Measurements from ENCODE around the gene MTHFD2L. TPM values are rescaled to one million over a fixed set of nuclear protein-coding genes. Genes with fewer than 3 reads are reported as not detected.

Gene MTHFD2L
- total RNA-seq, 1 donor from 2014 or later = 12.4 TPM

DNA sequence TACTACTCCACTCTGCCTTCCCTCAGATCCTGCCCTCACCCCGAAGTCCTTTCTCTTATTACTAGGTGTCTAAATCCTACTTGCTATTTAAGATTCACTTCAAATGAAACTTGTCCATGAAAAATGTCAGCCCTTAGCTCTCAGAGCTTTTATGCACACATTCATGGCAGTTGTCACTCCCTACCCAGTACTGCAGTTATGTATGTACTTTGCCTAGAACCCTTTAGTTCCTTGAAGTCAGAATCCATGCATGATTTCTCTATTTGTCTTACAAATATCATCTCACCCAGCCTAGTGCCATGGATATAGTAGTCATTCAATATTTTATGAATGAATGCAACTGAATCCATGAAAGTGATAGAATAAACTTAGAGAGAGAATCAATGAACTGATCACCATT lies 147.1 kb downstream of the MTHFD2L start:
- Histone ChIP-seq H3K4me3 (ENCODE audit: insufficient read depth, low read depth, low read length) (no peak overlapping the region), H3K27me3 (ENCODE audit: insufficient read depth, low read length) (no peaks in the 10 kb centered on the region), H3K27ac (ENCODE audit: low read depth, low read length) (no peak overlapping the region), H4K20me1 (ENCODE audit: insufficient read depth, low read length) (no peaks in the 10 kb centered on the region), H3K9me3 (ENCODE audit: insufficient read depth, low read depth, low read length) (no peaks in the 10 kb centered on the region), H3K4me2 (ENCODE audit: low read length) (no peak overlapping the region), H3K4me1 (ENCODE audit: insufficient read depth, low read length) (no peaks in the 10 kb centered on the region), H3K36me3 (ENCODE audit: insufficient read depth, low read length) (no peaks in the 10 kb centered on the region), H3K9ac (ENCODE audit: low read length) (no peak overlapping the region), H2AFZ (ENCODE audit: low read depth, low read length) (no peak overlapping the region), H3K79me2 (ENCODE audit: insufficient read depth, low read length) (no peaks in the 10 kb centered on the region)
- no peaks in the 10 kb centered on the region for H3K36me3 Mint-ChIP-seq (ENCODE audit: low read depth, unreplicated experiment)
- FAIRE-seq (no peak), DNase-seq (ENCODE audit: low read depth) (no peak)
- H3K9me3 Mint-ChIP-seq (ENCODE audit: unreplicated experiment) = no peaks in the 10 kb centered on the region
- no peak overlapping the region for H3K4me3 Mint-ChIP-seq (ENCODE audit: unreplicated experiment)
- no peaks in the 10 kb centered on the region for H3K27me3 Mint-ChIP-seq (ENCODE audit: low read depth, unreplicated experiment)
- peaks cover 7% of the 10 kb centered on the region for H3K4me1 Mint-ChIP-seq (ENCODE audit: low read depth, unreplicated experiment)
- no peak overlapping the region for H3K27ac Mint-ChIP-seq (ENCODE audit: unreplicated experiment)
- TF ChIP-seq, protein P1, sequence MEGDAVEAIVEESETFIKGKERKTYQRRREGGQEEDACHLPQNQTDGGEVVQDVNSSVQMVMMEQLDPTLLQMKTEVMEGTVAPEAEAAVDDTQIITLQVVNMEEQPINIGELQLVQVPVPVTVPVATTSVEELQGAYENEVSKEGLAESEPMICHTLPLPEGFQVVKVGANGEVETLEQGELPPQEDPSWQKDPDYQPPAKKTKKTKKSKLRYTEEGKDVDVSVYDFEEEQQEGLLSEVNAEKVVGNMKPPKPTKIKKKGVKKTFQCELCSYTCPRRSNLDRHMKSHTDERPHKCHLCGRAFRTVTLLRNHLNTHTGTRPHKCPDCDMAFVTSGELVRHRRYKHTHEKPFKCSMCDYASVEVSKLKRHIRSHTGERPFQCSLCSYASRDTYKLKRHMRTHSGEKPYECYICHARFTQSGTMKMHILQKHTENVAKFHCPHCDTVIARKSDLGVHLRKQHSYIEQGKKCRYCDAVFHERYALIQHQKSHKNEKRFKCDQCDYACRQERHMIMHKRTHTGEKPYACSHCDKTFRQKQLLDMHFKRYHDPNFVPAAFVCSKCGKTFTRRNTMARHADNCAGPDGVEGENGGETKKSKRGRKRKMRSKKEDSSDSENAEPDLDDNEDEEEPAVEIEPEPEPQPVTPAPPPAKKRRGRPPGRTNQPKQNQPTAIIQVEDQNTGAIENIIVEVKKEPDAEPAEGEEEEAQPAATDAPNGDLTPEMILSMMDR (IDR thresholded peaks at IDR 0.05; ENCODE audit: insufficient read depth, low read depth, low read length) = no peak
- no peak for TF ChIP-seq EZH2 (IDR thresholded peaks at IDR 0.05; ENCODE audit: insufficient read depth, low read length)

DNA sequence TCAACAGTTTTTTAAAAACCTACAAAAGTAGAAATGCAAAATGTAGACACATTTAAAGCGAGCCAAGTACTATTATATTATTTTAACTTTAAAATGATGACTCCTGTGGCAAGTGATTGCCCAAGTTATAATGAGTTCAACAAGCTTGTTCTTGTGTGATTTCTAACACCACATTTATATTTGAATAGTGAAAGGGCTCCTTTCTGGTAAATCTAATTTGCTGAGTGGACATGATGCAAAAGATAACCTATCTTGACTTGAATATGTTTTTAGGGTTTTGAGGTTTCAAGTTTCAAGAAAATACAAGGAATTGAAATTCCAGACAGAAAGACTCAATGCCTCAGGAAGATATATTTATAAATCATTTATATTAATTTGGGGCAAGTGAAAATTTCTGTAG lies 149.3 kb downstream of the MTHFD2L start:
- Histone ChIP-seq H3K4me2 (ENCODE audit: low read length) (no peak overlapping the region), H4K20me1 (ENCODE audit: insufficient read depth, low read length) (no peaks in the 10 kb centered on the region), H2AFZ (ENCODE audit: low read depth, low read length) (no peak overlapping the region), H3K79me2 (ENCODE audit: insufficient read depth, low read length) (no peaks in the 10 kb centered on the region), H3K36me3 (ENCODE audit: insufficient read depth, low read length) (no peaks in the 10 kb centered on the region), H3K4me3 (ENCODE audit: insufficient read depth, low read depth, low read length) (no peak overlapping the region), H3K9ac (ENCODE audit: low read length) (no peak overlapping the region), H3K27me3 (ENCODE audit: insufficient read depth, low read length) (no peaks in the 10 kb centered on the region), H3K27ac (ENCODE audit: low read depth, low read length) (no peak overlapping the region), H3K4me1 (ENCODE audit: insufficient read depth, low read length) (no peaks in the 10 kb centered on the region), H3K9me3 (ENCODE audit: insufficient read depth, low read depth, low read length) (no peaks in the 10 kb centered on the region)
- TF ChIP-seq EZH2 (IDR thresholded peaks at IDR 0.05; ENCODE audit: insufficient read depth, low read length) = no peak
- TF ChIP-seq, protein P1 (IDR thresholded peaks at IDR 0.05; ENCODE audit: insufficient read depth, low read depth, low read length) = no peak
- H3K27ac Mint-ChIP-seq (ENCODE audit: unreplicated experiment) = peak overlapping the region; percentile 58
- H3K4me3 Mint-ChIP-seq (ENCODE audit: unreplicated experiment) = no peak overlapping the region
- no peaks in the 10 kb centered on the region for H3K27me3 Mint-ChIP-seq (ENCODE audit: low read depth, unreplicated experiment)
- no peaks in the 10 kb centered on the region for H3K9me3 Mint-ChIP-seq (ENCODE audit: unreplicated experiment)
- H3K4me1 Mint-ChIP-seq (ENCODE audit: low read depth, unreplicated experiment) = peaks cover 9% of the 10 kb centered on the region
- H3K36me3 Mint-ChIP-seq (ENCODE audit: low read depth, unreplicated experiment) = no peaks in the 10 kb centered on the region
- DNase-seq (ENCODE audit: low read depth) (no peak), FAIRE-seq (no peak)

DNA sequence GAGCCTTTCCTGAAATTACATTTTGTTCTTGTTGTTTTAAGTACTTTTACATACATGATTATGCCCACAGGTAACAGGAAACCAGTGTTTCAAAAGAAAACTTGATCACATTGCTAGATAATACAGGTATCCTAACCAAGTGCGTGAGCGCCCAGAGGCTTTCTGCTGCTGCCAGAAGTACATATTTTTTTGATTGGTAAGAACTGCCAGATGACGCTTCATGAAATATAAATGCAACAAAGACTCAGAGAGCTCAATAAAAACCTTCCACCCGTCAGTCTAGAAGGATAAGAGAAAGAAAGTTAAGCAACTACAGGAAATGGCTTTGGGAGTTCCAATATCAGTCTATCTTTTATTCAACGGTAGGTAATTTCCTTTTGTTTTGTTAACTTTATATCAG lies 150.3 kb downstream of the MTHFD2L start, which contains the start of gene EPGN:
TSS of gene EPGN (plus strand) at position 256 of the 400 bp plus-strand sequence. CDS start at position 320, 64 bp downstream.
- no peaks in the 10 kb centered on the region for H3K36me3 ChIP-seq (ENCODE audit: insufficient read depth, low read length)
- no peak within 1 kb of the TSS for H2AFZ ChIP-seq (ENCODE audit: low read depth, low read length)
- no peak within 1 kb of the TSS for H3K4me3 ChIP-seq (ENCODE audit: insufficient read depth, low read depth, low read length)
- H4K20me1 ChIP-seq (ENCODE audit: insufficient read depth, low read length) = no peaks in the 10 kb centered on the region
- no peak within 1 kb of the TSS for H3K27ac ChIP-seq (ENCODE audit: low read depth, low read length)
- Mint-ChIP-seq H3K9me3 (ENCODE audit: unreplicated experiment) (no peaks in the 10 kb centered on the region), H3K36me3 (ENCODE audit: low read depth, unreplicated experiment) (no peaks in the 10 kb centered on the region), H3K27ac (ENCODE audit: unreplicated experiment) (no peak within 1 kb of the TSS), H3K4me3 (ENCODE audit: unreplicated experiment) (no peak within 1 kb of the TSS), H3K4me1 (ENCODE audit: low read depth, unreplicated experiment) (peaks cover 9% of the 10 kb centered on the region), H3K27me3 (ENCODE audit: low read depth, unreplicated experiment) (no peaks in the 10 kb centered on the region)
- no peaks in the 10 kb centered on the region for H3K79me2 ChIP-seq (ENCODE audit: insufficient read depth, low read length)
- no peaks in the 10 kb centered on the region for H3K9me3 ChIP-seq (ENCODE audit: insufficient read depth, low read depth, low read length)
- TF ChIP-seq EZH2 (IDR thresholded peaks at IDR 0.05; ENCODE audit: insufficient read depth, low read length) = no peak
- TF ChIP-seq, protein P1 (IDR thresholded peaks at IDR 0.05; ENCODE audit: insufficient read depth, low read depth, low read length) = no peak
- H3K27me3 ChIP-seq (ENCODE audit: insufficient read depth, low read length) = no peaks in the 10 kb centered on the region
- DNase-seq (ENCODE audit: low read depth) (no peak), FAIRE-seq (peak; percentile 20)
- H3K4me2 ChIP-seq (ENCODE audit: low read length) = no peak within 1 kb of the TSS
- no peak within 1 kb of the TSS for H3K9ac ChIP-seq (ENCODE audit: low read length)
- H3K4me1 ChIP-seq (ENCODE audit: insufficient read depth, low read length) = no peaks in the 10 kb centered on the region
